Subcutaneous adipose tissue (tissue), 4 donors: ENCODE data around the gene RAB32. TPM values are rescaled to one million over a fixed set of nuclear protein-coding genes. Genes with fewer than 3 reads are reported as not detected.

Source experiments
- CTCF ChIP-seq: fragments of 450-650 bp; IDR thresholded peaks from one replicate; pipeline ENCODE4 v1.5.1; 2016; ENCODE audit warnings: low read depth, mild to moderate bottlenecking, control low read depth, antibody characterized with exemption, moderate library complexity
- total RNA-seq, 4 donors: library from RNA; depleted of rRNA; stranded (reverse); fragments of >200 nt; gene quantifications; one replicate each; pipeline ENCODE4 v1.1.0, GENCODE V29; 2016

RAB32 gene
- total RNA-seq, 4 donors from 2014 or later = 17.0 to 47.8 (median 39.8) TPM

GRCh38 chr6:146583966-146584365 lies 40.3 kb downstream of the RAB32 start:
- TF ChIP-seq CTCF = no peak

- TF ChIP-seq CTCF = no peak
Observed at GRCh38 chr6:146587459-146587858, 43.8 kb downstream of the RAB32 start.

GRCh38 chr6:146590492-146590891 lies 46.9 kb downstream of the RAB32 start:
- TF ChIP-seq CTCF = no peak

GRCh38 chr6:146592451-146592850 lies 48.8 kb downstream of the RAB32 start:
- TF ChIP-seq CTCF = no peak

GRCh38 chr6:146593986-146594385 lies 50.4 kb downstream of the RAB32 start:
- no peak for TF ChIP-seq CTCF

- TF ChIP-seq CTCF = no peak
Observed at GRCh38 chr6:146594495-146594894, 50.9 kb downstream of the RAB32 start.

GRCh38 chr6:146595972-146596731 lies 52.5 kb downstream of the RAB32 start:
- no peak for TF ChIP-seq CTCF
